NCI-H446 (cell line): ENCODE results near the gene MUSK.
"Not testable (repeated sequence)": the region's sequence is repeated elsewhere in the genome, so short reads cannot be mapped to it uniquely, and the experiment has no call there.

Source experiments
- DNase-seq, 2 experiments: peaks; one replicate each; lab custom pipeline; 2025; lab: John Stamatoyannopoulos, UW

The MUSK gene

DNA sequence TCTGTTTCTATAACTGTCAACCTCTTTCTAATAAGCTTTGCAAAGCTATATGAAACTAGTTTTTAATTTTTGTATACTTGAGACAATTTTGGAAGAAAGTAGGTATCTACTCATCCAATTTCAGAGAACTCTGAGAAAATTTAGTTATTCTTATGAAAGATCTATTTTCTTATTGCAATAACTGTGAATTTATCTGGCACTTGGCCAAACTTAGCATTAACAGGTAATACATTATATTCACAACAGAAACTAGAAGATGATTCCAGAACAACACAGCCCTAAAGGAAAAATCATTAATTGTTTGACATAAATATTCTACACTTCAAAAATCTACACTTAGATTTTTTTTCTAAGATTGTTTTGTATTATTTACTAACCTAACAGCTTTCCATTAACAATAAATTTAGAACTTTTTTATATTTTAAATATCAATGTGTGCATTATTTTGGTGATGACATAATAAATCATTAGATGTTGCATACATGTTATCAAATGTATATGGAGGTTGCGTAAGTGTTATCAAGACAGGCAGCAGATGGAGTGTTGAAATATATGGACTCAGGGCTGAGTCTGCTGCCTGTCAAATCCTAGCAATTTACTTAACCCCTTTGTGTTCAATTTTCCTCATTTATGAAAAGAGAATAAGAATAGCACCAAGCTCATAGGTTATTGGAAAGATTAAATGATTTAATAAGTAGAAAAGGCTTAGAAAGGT is 141.8 kb downstream of the MUSK start:
- no peak for DNase-seq

DNA sequence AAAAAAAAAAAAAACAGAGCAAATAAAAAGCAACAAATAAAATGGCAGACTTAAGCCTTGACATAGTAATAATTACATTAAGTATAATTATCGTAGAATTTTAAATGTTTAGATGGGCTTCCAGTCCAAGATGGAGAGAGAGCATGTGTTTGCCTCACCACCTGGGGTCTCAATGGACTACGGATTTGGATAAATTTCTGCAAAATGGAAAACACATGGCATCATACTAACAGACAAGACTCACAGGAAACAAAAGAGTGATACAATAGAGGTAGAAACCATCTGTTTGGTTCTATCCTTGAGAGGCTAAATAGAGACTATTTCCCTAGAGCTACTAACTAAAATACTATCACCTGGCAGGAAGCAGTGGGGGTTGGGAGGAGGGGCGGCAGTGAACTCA is 144.3 kb downstream of the MUSK start:
- DNase-seq, result no peak

DNA sequence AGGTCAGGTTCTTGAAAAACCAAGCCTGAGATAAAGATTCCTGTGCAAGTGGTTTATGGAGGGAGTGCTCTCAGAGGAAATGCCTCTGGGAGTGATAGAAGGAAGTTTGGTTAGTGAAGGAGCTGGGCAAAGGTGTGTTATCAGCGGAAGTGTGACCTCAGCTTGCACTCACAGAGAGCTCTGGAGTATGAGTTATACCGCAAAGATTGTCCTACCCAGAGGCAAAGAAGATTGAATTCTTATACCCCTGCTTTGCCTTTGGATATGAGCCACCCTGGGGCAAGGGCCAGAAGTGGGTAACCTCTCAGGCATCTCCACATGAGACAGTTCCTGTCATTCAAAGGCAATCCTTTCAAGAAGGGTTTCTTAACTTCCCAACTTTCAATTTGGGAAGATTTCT is 145.6 kb downstream of the MUSK start:
- no peak for DNase-seq

GRCh38 chr9:110815361-110815760 is 146.8 kb downstream of the MUSK start:
- DNase-seq, result no peak

DNA sequence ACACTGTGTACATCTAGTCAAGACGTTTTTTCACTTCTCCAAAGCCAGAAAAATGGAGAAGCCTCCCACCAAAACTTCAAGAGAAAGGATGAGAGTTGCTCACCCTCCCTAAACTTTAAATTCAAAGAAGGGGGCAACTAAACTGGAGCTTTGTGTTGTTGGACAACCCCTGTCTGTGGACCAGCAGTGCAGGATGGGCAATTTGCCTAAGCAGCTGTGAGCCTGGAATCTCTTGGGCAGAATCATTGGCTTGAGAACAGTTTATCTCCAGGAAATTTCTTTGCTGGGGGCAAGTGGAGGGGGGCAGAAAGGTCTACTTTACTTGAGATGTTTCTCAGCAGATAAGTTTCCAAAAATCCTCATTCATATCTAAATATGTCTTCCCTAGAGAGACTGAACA is 151.8 kb downstream of the MUSK start:
- DNase-seq, result no peak

GRCh38 chr9:110821064-110821463 is 152.5 kb downstream of the MUSK start:
- DNase-seq, result no peak

GRCh38 chr9:110825129-110825528 is 156.5 kb downstream of the MUSK start:
- DNase-seq, result not testable (repeated sequence)

- no peak for DNase-seq
These were observed 157.4 kb downstream of the MUSK start for GRCh38 chr9:110825950-110826349.

- DNase-seq, result not testable (repeated sequence)
These were observed 157.8 kb downstream of the MUSK start for GRCh38 chr9:110826400-110826799.

GRCh38 chr9:110828264-110828663 is 159.7 kb downstream of the MUSK start:
- no peak for DNase-seq

GRCh38 chr9:110830495-110830894 is 161.9 kb downstream of the MUSK start:
- no peak for DNase-seq

GRCh38 chr9:110832926-110833325 is 164.3 kb downstream of the MUSK start:
- no peak for DNase-seq

DNA sequence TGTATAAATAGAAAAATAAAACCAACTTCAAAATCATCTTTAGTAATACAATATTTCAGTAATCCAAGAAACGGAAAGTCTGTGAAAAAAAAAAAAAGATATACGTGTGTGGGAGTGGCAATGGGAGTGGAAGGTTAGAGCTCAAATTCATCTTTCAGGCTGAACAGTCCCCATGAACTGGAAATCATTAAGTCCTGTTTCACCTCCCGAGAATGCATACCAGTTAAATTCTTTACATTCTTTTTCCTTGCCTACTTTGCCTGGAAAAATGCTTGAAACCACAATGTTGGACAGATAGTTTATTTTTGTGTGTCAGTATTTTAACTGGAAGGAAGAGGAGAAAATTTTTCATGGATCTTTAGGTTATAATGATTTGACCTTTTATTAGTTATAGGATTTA is 166.8 kb downstream of the MUSK start:
- DNase-seq, result no peak

DNA sequence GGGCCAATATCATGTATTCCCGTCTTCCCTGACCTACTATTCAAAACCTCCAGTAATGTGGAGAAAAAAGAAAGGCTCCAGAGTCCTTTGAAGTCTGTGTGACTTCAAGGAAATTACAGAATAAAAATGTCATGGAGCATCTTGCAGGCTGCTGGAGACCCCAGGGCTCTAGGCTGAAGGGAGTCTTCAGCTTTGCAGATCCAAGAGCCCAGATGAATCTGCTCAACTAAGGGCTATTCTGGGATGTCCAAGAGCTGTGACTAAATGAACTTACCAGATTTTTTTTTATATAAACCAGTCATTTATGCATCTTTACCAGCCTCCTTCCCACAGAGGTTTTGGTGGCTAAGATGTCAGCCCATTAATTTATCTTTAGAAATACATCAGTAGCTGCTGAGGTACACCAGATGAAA is 167.3 kb downstream of the MUSK start:
- DNase-seq, result no peak

- DNase-seq, result no peak
These were observed 168.9 kb downstream of the MUSK start for GRCh38 chr9:110837401-110838005.

DNA sequence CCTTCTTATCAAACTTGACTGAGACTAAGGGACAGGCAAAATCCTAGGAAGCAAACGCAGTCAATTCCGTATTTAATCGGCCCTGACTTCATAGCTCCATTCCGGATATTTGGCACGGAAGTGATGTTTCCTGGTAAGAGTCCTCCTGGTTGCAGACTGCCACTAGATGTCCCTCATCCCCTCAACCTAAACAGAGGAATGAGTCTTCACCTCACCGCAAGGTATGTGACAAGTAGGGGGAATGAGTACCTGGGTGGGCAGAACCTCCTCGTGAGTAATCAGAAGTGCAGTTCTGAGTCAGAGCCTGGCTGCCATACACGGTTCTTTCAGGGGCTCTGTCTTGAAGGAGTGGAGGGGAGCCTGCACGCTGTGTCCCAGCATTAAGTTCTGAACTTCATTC is 173.6 kb downstream of the MUSK start:
- no peak for DNase-seq

DNA sequence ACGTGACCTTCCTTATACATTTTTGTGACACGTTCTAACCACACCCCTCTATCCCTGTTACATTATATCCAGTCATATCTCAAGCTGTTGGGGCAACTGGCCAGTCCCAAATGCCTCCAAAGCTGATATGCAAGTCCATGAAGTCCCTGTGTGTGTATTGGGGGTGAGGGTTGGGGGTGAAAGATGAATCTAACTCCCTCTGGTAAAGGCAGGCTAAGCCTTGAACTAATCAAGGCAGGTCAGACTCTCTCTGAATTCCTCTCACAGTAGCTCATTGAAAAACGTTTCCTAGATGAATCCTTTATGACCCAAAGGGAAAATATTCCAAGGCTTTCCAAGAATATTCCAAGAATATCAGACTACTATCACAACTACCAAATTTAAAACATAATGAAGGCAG is 174.4 kb downstream of the MUSK start:
- no peak for DNase-seq

DNA sequence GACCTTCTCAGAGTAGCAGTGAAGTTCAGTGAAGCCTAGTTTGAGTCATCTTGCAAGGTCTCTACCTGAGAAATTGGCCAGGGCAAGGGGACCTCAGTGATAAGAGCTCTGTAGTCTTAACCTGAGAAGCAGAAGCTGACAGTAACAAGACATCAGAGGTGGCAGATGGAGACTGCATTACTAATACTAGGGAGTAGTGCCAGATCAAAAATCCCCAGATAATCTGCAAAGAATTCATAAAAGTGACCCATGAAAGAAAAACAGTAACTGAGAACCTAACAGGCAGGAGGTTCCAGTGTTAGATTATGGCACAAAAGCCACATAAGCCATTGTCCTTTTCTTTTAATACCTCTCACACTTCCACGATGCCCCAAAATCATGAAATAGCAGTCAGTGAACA is 175.5 kb downstream of the MUSK start:
- no peak for DNase-seq

- no peak for DNase-seq
These were observed 177.6 kb downstream of the MUSK start for GRCh38 chr9:110846215-110846614.

- DNase-seq, result no peak
These were observed 179.1 kb downstream of the MUSK start for GRCh38 chr9:110847671-110848070.

GRCh38 chr9:110850401-110851135 is 182.0 kb downstream of the MUSK start:
- no peak for DNase-seq
